ENCODE data around the gene SYT9. TPM values are rescaled to one million over a fixed set of nuclear protein-coding genes. Genes with fewer than 3 reads are reported as not detected.

SYT9 gene
- total and polyA plus RNA-seq, 2 of the 8 experiments (the other 6 are each of a cell fraction or from before 2014, with no cell fraction given): 1.5 to 2.9 TPM

GRCh38 chr11:7486098-7486780 lies 234.5 kb downstream of the SYT9 start:
- Histone ChIP-seq H3K79me2 (ENCODE audit: control insufficient read depth in 1 of 2, insufficient read depth in 2 of 2, low read length in 2 of 2) (no peaks in the 10 kb centered on the region), H2BK15ac (ENCODE audit: low read length) (no peak overlapping the region), H3K23me2 (ENCODE audit: low read depth, low read length) (no peaks in the 10 kb centered on the region), H2BK12ac (ENCODE audit: low read depth, low read length) (no peak overlapping the region), H3K4ac (replicated peaks; ENCODE audit: insufficient read length, low read depth, low read length) (no peak overlapping the region), H3K4me3 (ENCODE audit: extremely low read depth in 1 of 4, insufficient read depth in 2 of 4, low read depth in 3 of 4, low read length in 4 of 4) (no peak overlapping the region), H2AK5ac (ENCODE audit: low read depth, low read length) (no peak overlapping the region), H4K5ac (ENCODE audit: insufficient read length, low read depth, low read length) (no peak overlapping the region), H3K4me1 (replicated peaks in 1 of 4; ENCODE audit: control insufficient read depth in 3 of 4, insufficient read depth in 4 of 4, low read length in 3 of 4) (peaks cover 0 to 4% (median 1%) of the 10 kb centered on the region in 4 experiments; a peak in 3 of 7 replicates), H3K56ac (replicated peaks; ENCODE audit: insufficient read length, low read depth, low read length) (no peak overlapping the region), H3K9ac (replicated peaks in 1 of 4; ENCODE audit: extremely low read depth in 1 of 4, low read depth in 3 of 4, low read length in 3 of 4) (no peak overlapping the region), H3K4me2 (ENCODE audit: insufficient read depth in 1 of 2, low read depth in 2 of 2, low read length in 2 of 2) (no peak overlapping the region), H3K23ac (ENCODE audit: insufficient read length) (no peak overlapping the region), H3K14ac (ENCODE audit: insufficient read length) (no peak overlapping the region), H3K9me3 (ENCODE audit: insufficient read depth in 2 of 2, low read depth in 1 of 2, low read length in 1 of 2) (no peaks in the 10 kb centered on the region), H4K91ac (replicated peaks; ENCODE audit: insufficient read length, low read length) (no peak overlapping the region), H2BK5ac (ENCODE audit: low read depth, low read length) (no peak overlapping the region), H3K27ac (ENCODE audit: low read depth, low read length) (no peak overlapping the region), H4K8ac (ENCODE audit: extremely low read depth, insufficient read depth, low read length) (no peak overlapping the region), H2BK20ac (ENCODE audit: low read length) (no peak overlapping the region), H3K18ac (ENCODE audit: extremely low read depth, low read length) (no peak overlapping the region), H2BK120ac (replicated peaks; ENCODE audit: low read depth, low read length) (no peak overlapping the region), H3K36me3 (ENCODE audit: control insufficient read depth in 2 of 4, insufficient read depth in 4 of 4, low read length in 3 of 4) (no peaks in the 10 kb centered on the region), H3K79me1 (ENCODE audit: low read depth, low read length) (no peaks in the 10 kb centered on the region), H4K20me1 (replicated peaks in 1 of 2; ENCODE audit: control insufficient read depth in 1 of 2, insufficient read depth in 2 of 2, low read length in 2 of 2) (no peaks in the 10 kb centered on the region), H2AFZ (ENCODE audit: low read length) (no peak overlapping the region), H3K27me3 (replicated peaks in 1 of 4; ENCODE audit: control insufficient read depth in 3 of 4, extremely low read depth in 1 of 4, insufficient read depth in 3 of 4, low read length in 3 of 4) (no peaks in the 10 kb centered on the region)
- ChIA-PET POLR2A (ENCODE audit: partially characterized antibody) (no interaction called here), CTCF (ENCODE audit: partially characterized antibody) (interaction anchor here (0.7 to 2.1 kb wide), 8 partner anchors 8 to 208 kb away, joined by 3 to 9 read pairs (median 3); no protein-coding TSS in a partner anchor)
- DNase-seq (ENCODE audit: low read depth in 1 of 2, low spot score in 2 of 2): no peak
- 94% methylated on average over 2 of the region's 2 CpGs; no CpG with 5 or more reads in 1 of the 2 experiments for WGBS, 2 experiments (ENCODE audit: extremely low coverage in 1 of 2, insufficient coverage in 1 of 2, insufficient read length in 1 of 2, insufficient replicate concordance in 2 of 2, low coverage in 1 of 2, low lambda C conversion rate in 2 of 2, missing lambda C conversion rate in 1 of 2)
- TF ChIP-seq JUN (IDR thresholded peaks at IDR 0.05; ENCODE audit: low read depth, low read length) (no peak), TBP (IDR thresholded peaks at IDR 0.05; ENCODE audit: low read depth, low read length) (no peak), GTF2F1 (IDR thresholded peaks at IDR 0.05; ENCODE audit: borderline replicate concordance, low read depth, low read length) (no peak), CBX8 (IDR thresholded peaks at IDR 0.05; ENCODE audit: borderline replicate concordance, low read depth, low read length) (no peak), TCF12 (IDR thresholded peaks at IDR 0.05; ENCODE audit: low read depth, low read length) (no peak), SRF (IDR thresholded peaks at IDR 0.05; ENCODE audit: low read depth, low read length) (no peak), ZNF274 (IDR thresholded peaks at IDR 0.05; ENCODE audit: borderline replicate concordance, extremely low read depth, low read length) (no peak), CTBP2 (IDR thresholded peaks at IDR 0.05; ENCODE audit: borderline replicate concordance, insufficient read depth, insufficient read length, low read length) (no peak)
- FAIRE-seq: no peak

Data from H1 (cell line).